HUES48 (cell line): ENCODE data around the gene MARCHF3.
A peak's percentile ranks its signal among the peaks of the same experiment; 100 is the strongest.
"Not testable (repeated sequence)": the region's sequence is repeated elsewhere in the genome, so short reads cannot be mapped to it uniquely, and the experiment has no call there.

Source experiments
- H3K27ac ChIP-seq: one replicate; pipeline ENCODE4 v1.7.0; 2013; ENCODE audit warnings: low read depth, low read length, inconsistent platforms
- H3K27me3 ChIP-seq: 2 replicates; pipeline ENCODE4 v1.6.1; 2013; ENCODE audit warnings: mild to moderate bottlenecking, low read length; ENCODE audit not compliant: control insufficient read depth, insufficient read depth
- H3K36me3 ChIP-seq: 2 replicates; pipeline ENCODE4 v1.6.1; 2013; ENCODE audit warnings: low read length; ENCODE audit not compliant: control insufficient read depth, insufficient read depth
- H3K4me1 ChIP-seq: 2 replicates; pipeline ENCODE4 v1.6.1; 2013; ENCODE audit warnings: mild to moderate bottlenecking, low read length; ENCODE audit not compliant: control insufficient read depth, insufficient read depth
- H3K4me3 ChIP-seq: 2 replicates; pipeline ENCODE4 v1.5.1; 2013; ENCODE audit warnings: mild to moderate bottlenecking, low read depth, low read length
- H3K9ac ChIP-seq: 2 replicates; pipeline ENCODE4 v1.6.1; 2013; ENCODE audit warnings: mild to moderate bottlenecking, low read depth, low read length, moderate library complexity
- H3K9me3 ChIP-seq: 2 replicates; pipeline ENCODE4 v1.6.1; 2013; ENCODE audit warnings: low read length; ENCODE audit not compliant: control insufficient read depth, insufficient read depth

Gene MARCHF3

DNA sequence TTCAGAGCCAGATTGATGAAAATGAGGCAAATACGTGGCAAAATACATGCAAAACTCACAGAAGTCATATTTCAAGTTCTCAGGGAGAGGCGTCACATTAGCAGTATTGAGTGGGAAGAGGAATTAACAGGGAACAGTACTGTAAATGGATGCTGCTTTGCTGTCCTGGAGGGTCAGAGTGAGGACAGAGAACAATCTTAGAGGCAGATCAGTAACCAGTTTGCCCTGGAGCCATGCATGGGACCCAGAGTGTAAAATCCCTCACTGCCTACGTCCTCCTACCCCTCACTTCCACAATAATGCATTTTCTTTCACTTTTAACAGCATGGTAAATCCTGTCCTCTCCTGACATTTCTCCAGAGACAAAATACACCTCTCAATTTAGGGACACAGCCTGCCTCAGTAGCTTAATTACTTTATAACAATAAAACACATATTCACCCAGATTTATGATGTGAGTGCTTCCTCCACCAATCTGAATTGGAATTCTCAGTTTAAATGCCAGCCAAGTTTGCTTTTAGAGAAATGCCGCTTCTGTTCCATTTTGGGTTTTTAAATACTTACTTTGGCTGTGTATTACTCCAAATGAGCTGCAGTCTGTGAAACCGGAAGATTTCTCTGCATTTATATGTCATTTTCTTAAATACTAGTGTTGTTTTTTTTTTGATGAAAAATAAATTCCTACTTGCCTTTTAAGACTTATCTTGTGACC, 183.5 kb downstream of the MARCHF3 start:
- Histone ChIP-seq H3K9ac (no peak overlapping the region), H3K27ac (peak overlapping the region; percentile 52), H3K4me1 (peaks cover 47% of the 10 kb centered on the region), H3K27me3 (no peaks in the 10 kb centered on the region), H3K36me3 (no peaks in the 10 kb centered on the region), H3K9me3 (no peaks in the 10 kb centered on the region), H3K4me3 (peak overlapping the region; percentile 24; the same call in 1 of the 2 replicates)

DNA sequence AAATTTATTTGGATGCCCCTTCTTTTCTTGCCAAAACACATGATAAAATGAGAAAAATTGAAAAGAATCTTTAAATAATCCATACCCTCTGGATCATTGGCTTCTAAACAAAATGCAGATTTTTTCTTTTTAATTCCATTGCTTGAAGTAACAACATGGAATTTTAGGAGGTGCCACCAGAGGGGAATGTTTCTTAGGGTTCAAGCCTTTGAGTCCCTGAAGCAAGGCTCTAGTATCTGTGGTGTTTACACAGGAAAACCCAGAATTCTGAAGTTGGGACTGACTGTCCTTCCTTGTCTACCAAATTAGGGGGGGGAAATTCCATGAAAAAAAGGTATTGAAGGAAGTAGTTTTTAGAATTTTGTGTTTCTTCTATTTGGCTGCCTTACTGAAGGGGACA, 184.0 kb downstream of the MARCHF3 start:
- Histone ChIP-seq H3K27me3 (no peaks in the 10 kb centered on the region), H3K27ac (peak overlapping the region; percentile 88), H3K9ac (no peak overlapping the region), H3K4me1 (peaks cover 41% of the 10 kb centered on the region), H3K9me3 (no peaks in the 10 kb centered on the region), H3K4me3 (peak overlapping the region; percentile 66), H3K36me3 (no peaks in the 10 kb centered on the region)

DNA sequence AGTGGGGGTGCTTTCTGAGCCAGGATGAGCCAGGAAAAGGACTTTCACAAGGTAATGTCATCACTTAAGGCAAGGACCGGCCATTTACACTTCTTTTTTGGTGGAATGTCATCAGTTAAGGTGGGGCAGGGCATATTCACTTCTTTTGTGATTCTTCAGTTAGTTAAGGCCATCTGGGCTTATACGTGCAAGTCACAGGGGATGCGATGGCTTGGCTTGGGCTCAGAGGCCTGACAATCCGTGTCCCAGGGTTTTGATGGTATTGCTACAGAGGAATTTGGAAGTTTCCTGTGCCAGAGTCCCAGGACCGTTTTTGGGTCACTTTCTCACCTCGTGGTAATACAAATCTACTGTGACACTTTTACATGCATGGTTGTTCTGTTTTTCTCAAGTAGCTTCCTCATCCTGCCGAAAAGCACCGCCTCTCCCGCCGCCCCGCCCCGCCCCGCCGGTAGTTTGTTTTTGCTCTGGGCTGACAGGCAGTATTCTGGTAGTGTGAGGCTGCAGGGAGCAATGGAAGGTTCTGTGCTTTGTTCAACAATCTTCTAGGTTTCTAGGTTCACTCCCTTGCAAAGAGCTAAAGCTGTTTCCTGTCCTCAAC, 184.8 kb downstream of the MARCHF3 start:
- H3K36me3 ChIP-seq, H3K27me3 ChIP-seq, H3K9me3 ChIP-seq: not testable (repeated sequence)
- Histone ChIP-seq H3K4me1 (peaks cover 44% of the 10 kb centered on the region), H3K4me3 (peak overlapping the region; percentile 66), H3K27ac (peak overlapping the region; percentile 88), H3K9ac (peak overlapping the region; percentile 63; the same call in 1 of the 2 replicates)

DNA sequence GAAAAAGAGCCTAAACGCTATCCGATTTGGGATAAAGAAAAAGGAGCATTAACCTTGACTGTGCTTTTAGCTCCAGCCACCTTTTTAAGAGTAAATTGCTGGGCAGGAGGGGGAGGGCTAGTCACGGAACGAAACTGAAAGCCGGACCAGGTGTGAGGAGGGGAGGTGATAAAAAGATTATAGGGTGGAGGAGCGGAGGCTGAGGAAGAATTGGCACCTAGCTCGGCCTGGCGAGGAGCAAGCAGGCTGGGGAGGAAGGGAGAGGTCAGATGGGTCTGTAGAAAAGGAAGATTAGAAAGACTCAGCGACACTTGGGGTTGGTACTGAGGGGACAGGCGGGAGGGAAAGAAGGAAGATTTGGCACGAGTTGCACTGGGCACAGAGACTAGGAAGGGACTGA, 187.0 kb downstream of the MARCHF3 start:
- H3K27me3 ChIP-seq, H3K27ac ChIP-seq, H3K9ac ChIP-seq, H3K9me3 ChIP-seq: not testable (repeated sequence)
- Histone ChIP-seq H3K36me3 (peaks cover 10% of the 10 kb centered on the region; the same call in 1 of the 2 replicates), H3K4me3 (peak overlapping the region; percentile 67), H3K4me1 (peaks cover 42% of the 10 kb centered on the region)

DNA sequence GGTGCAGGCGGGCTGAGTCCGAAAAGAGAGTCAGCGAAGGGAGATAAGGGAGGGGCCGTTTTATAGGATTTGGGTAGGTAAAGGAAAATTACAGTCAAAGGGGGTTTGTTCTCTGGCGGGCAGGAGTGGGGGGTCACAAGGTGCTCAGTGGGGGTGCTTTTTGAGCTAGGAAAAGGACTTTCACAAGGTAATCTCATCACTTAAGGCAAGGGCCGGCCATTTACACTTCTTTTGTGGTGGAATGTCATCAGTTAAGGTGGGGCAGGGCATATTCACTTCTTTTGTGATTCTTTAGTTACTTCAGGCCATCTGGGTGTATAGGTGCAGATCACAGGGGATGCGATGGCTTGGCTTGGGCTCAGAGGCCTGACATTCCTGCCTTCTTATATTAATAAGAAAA, 191.0 kb downstream of the MARCHF3 start:
- H3K9me3 ChIP-seq, H3K27me3 ChIP-seq: not testable (repeated sequence)
- Histone ChIP-seq H3K27ac (peak overlapping the region; percentile 89), H3K4me3 (0 out of 2 replicates have a peak overlapping the region, but pooled peaks have one; percentile 24), H3K9ac (peak overlapping the region; percentile 55; the same call in 1 of the 2 replicates), H3K4me1 (peaks cover 26% of the 10 kb centered on the region), H3K36me3 (peaks cover 49% of the 10 kb centered on the region)

DNA sequence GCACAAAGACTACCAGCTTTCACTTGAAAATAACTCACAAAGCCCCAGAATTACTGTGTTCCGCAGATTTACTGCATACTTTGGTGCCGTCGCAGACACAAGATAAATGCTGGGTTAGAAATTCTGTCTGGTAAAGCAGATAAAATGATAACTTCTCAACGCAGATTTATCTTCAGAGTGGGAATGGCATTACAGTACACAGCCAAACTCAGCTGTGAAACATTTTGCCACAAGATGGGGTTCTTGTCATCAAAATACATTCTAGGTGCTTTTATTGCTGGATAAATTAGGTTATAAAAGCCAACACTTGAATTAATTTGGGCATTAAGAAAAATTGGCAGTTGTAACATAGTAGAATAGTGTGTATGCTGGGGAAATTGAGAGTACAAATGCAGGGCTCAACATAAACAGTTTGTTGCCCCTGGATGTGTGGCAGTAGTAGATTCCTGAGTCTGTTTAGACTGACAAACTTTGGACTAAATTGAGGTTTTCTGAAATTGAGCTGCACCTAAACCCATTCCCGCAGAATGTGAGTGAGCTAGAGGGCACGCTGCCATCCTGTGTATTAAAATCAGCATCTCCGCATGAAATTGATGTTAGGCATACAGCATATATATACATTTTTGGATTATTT, 192.3 kb downstream of the MARCHF3 start:
- Histone ChIP-seq H3K9ac (no peak overlapping the region), H3K4me3 (no peak overlapping the region), H3K4me1 (peaks cover 26% of the 10 kb centered on the region), H3K27me3 (no peaks in the 10 kb centered on the region), H3K9me3 (no peaks in the 10 kb centered on the region), H3K27ac (peak overlapping the region; percentile 53), H3K36me3 (peaks cover 63% of the 10 kb centered on the region)

DNA sequence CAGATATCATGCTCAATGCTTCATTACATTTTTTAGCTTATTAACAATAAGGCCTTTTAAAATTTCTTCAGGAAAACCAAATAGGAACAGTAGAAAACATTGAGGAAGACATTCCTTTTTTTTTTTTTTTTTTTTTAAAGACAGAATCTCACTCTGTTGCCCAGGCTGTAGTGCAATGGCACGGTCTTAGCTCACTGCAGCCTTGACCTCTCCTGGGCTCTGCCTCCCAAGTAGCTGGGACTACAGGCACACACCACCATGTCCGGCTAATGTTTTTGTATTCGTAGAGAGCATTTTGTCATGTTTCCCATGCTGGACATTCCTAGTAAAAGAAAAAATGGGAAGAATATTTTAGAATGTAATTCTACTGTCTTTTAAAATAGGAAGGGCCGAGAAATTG, 193.1 kb downstream of the MARCHF3 start:
- H3K27me3 ChIP-seq: no peaks in the 10 kb centered on the region
- no peak overlapping the region for H3K27ac ChIP-seq
- no peak overlapping the region for H3K9ac ChIP-seq
- H3K4me1 ChIP-seq: peaks cover 26% of the 10 kb centered on the region
- H3K9me3 ChIP-seq: no peaks in the 10 kb centered on the region
- peaks cover 71% of the 10 kb centered on the region for H3K36me3 ChIP-seq
- H3K4me3 ChIP-seq: no peak overlapping the region

DNA sequence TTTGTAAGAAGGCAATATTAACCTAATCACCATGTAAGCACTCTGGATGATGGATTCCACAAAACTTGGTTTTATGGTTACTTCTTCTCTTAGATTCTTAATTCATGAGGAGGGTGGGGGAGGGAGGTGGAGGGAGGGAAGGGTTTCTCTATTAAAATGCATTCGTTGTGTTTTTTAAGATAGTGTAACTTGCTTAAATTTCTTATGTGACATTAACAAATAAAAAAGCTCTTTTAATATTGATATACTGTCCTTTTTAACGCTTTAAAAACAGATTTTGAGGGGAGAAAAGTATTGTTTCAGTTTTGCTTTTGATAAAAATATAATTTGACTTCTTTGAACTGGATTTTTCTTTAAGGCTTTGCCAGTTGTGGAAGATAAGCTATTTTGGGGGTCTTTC, 193.6 kb downstream of the MARCHF3 start:
- H3K27ac ChIP-seq: no peak overlapping the region
- H3K4me1 ChIP-seq: peaks cover 26% of the 10 kb centered on the region
- H3K4me3 ChIP-seq: no peak overlapping the region
- peaks cover 75% of the 10 kb centered on the region for H3K36me3 ChIP-seq
- H3K9me3 ChIP-seq: no peaks in the 10 kb centered on the region
- no peaks in the 10 kb centered on the region for H3K27me3 ChIP-seq
- no peak overlapping the region for H3K9ac ChIP-seq

DNA sequence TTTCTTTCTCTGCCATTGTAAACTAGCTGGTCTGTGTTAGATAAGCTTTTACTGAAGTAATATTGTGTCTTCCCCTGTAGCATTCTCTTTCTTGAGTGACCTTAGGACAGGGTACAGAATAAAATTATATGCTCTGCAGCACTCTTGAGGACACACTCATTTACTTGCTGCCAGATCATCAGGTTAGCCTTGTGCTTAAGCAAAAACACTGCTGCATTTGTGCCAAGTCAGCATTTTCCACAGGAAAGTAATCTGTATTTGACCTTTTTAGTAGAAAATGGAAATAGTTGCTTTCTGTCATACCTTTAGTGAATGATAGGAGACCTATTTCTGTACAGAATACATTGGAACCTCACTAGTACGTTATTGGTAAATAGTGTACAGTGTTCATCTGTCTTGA, 199.2 kb downstream of the MARCHF3 start:
- H3K27me3 ChIP-seq: no peaks in the 10 kb centered on the region
- H3K9me3 ChIP-seq: no peaks in the 10 kb centered on the region
- no peak overlapping the region for H3K9ac ChIP-seq
- peaks cover 10% of the 10 kb centered on the region for H3K4me1 ChIP-seq
- peaks cover 98% of the 10 kb centered on the region for H3K36me3 ChIP-seq
- H3K4me3 ChIP-seq: no peak overlapping the region
- H3K27ac ChIP-seq: no peak overlapping the region

DNA sequence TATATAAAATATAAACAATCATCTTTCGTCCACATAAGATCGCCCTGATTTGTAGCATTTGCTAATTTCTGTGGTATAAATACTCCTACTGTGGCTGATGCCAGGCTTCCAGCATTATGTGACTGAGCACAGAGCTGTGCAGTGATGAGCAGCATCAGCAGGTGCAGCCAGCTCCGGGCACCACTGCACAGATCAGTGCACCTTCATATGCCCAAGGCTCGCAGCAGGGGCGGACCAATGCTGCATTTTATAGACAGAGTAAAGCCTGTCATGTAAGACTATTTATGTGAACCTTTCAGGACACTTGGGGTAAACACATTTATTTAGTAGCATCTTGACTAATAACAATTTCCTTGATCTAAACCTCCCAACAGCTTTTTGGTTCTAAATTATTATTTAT, 200.3 kb downstream of the MARCHF3 start:
- Histone ChIP-seq H3K27ac (no peak overlapping the region), H3K36me3 (peaks cover 98% of the 10 kb centered on the region), H3K9ac (no peak overlapping the region), H3K4me1 (peaks cover 19% of the 10 kb centered on the region), H3K27me3 (no peaks in the 10 kb centered on the region), H3K4me3 (no peak overlapping the region), H3K9me3 (no peaks in the 10 kb centered on the region)

DNA sequence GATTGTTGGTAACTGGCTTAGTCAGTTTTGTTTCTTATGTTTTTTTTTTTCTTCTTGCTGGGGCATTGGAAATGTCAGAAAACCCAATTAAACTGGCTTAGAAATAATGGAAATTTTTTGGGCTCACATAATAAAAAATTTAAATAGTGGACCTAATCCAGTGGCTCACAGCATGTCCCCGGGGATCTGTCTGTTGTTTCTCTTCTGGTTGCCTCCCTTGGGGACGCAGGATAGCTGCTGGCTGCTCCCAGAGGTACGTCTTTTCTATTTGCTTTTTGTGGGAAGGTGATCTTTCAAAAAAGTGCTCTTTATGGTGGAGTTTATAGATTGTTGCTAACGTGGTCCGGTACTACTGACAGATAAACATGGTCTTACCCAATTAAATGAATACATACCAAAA, 201.3 kb downstream of the MARCHF3 start:
- no peak overlapping the region for H3K4me3 ChIP-seq
- no peak overlapping the region for H3K9ac ChIP-seq
- no peaks in the 10 kb centered on the region for H3K27me3 ChIP-seq
- H3K27ac ChIP-seq: no peak overlapping the region
- peaks cover 19% of the 10 kb centered on the region for H3K4me1 ChIP-seq
- H3K36me3 ChIP-seq: peaks cover 97% of the 10 kb centered on the region
- no peaks in the 10 kb centered on the region for H3K9me3 ChIP-seq
